Activated CD8-positive, alpha-beta T cell treated with anti-CD3 and anti-CD28 coated beads, Interleukin-2, amount 10 ng/mL, durations not matched to agents 7 days and 5 days (primary cell): ENCODE results near the gene PPP4C. TPM values are rescaled to one million over a fixed set of nuclear protein-coding genes. Genes with fewer than 3 reads are reported as not detected.
"Not testable (repeated sequence)": the region's sequence is repeated elsewhere in the genome, so short reads cannot be mapped to it uniquely, and the experiment has no call there.

Source experiments
- ATAC-seq: fragments of 150-1000 bp; cut with Tn5 transposase; one replicate; pipeline ENCODE4 v1.10.0; 2021; ENCODE audit warnings: moderate library complexity
- CTCF ChIA-PET: fragments of 350-600 bp; sonication (Branson Sonifier 250); formaldehyde crosslinking; loops from one replicate; lab custom pipeline; 2021; ENCODE audit warnings: antibody characterized with exemption; lab: Charles Lee
- POLR2A ChIA-PET: fragments of 350-600 bp; sonication (Branson Sonifier 250); formaldehyde crosslinking; loops from one replicate; lab custom pipeline; 2021; ENCODE audit warnings: antibody characterized with exemption; lab: Charles Lee
- DNase-seq: peaks from one replicate; pipeline ENCODE4 v3.0.0-alpha.2; 2020
- H3K27ac Mint-ChIP-seq: one replicate; pipeline ENCODE4 v1.8.0; 2021; ENCODE audit warnings: mild to moderate bottlenecking, mixed read lengths
- H3K27me3 Mint-ChIP-seq: one replicate; pipeline ENCODE4 v1.8.0; 2021; ENCODE audit warnings: low read depth, mixed read lengths
- H3K36me3 Mint-ChIP-seq: one replicate; pipeline ENCODE4 v1.8.0; 2021; ENCODE audit warnings: low read depth, mixed read lengths
- H3K4me1 Mint-ChIP-seq: one replicate; pipeline ENCODE4 v1.8.0; 2021; ENCODE audit warnings: low read depth, mixed read lengths
- H3K4me3 Mint-ChIP-seq: one replicate; pipeline ENCODE4 v1.8.0; 2021; ENCODE audit warnings: mild to moderate bottlenecking, mixed read lengths
- H3K9me3 Mint-ChIP-seq: one replicate; pipeline ENCODE4 v1.8.0; 2022; ENCODE audit warnings: mixed read lengths; ENCODE audit not compliant: insufficient read depth
- total RNA-seq, 2 experiments: library from RNA; stranded (reverse); gene quantifications; one replicate each; pipeline ENCODE4 v1.2.3, GENCODE V29; 2021

Gene PPP4C
- total RNA-seq, 2 experiments from 2014 or later = 157 TPM

- ATAC-seq (no peak), DNase-seq (no peak)
- H3K27ac Mint-ChIP-seq = no peak overlapping the region
- POLR2A ChIA-PET = no interaction called here
- H3K9me3 Mint-ChIP-seq = peaks cover 5% of the 10 kb centered on the region
- no peaks in the 10 kb centered on the region for H3K27me3 Mint-ChIP-seq
- CTCF ChIA-PET = interaction anchor here (2.7 to 2.8 kb wide), 2 partner anchors 8 to 12 kb away, joined by 10 to 12 read pairs; partner anchors contain the start of gene TBX6
- H3K4me1 Mint-ChIP-seq = no peaks in the 10 kb centered on the region
- H3K4me3 Mint-ChIP-seq = no peak overlapping the region
- peaks cover 41% of the 10 kb centered on the region for H3K36me3 Mint-ChIP-seq
These were observed 28.7 kb downstream of the PPP4C start for GRCh38 chr16:30104492-30104891.

- H3K4me3 Mint-ChIP-seq = no peak overlapping the region
- H3K36me3 Mint-ChIP-seq = peaks cover 39% of the 10 kb centered on the region
- DNase-seq (no peak), ATAC-seq (no peak)
- no peaks in the 10 kb centered on the region for H3K27me3 Mint-ChIP-seq
- ChIA-PET CTCF (no interaction called here), POLR2A (no interaction called here)
- no peak overlapping the region for H3K27ac Mint-ChIP-seq
- H3K9me3 Mint-ChIP-seq = no peaks in the 10 kb centered on the region
- peaks cover 11% of the 10 kb centered on the region for H3K4me1 Mint-ChIP-seq
These were observed 32.5 kb downstream of the PPP4C start for GRCh38 chr16:30108059-30108850.

- no peaks in the 10 kb centered on the region for H3K9me3 Mint-ChIP-seq
- peaks cover 19% of the 10 kb centered on the region for H3K36me3 Mint-ChIP-seq
- H3K27ac Mint-ChIP-seq = no peak overlapping the region
- no peak for ATAC-seq
- POLR2A ChIA-PET = no interaction called here
- DNase-seq = no peak
- no peak overlapping the region for H3K4me3 Mint-ChIP-seq
- CTCF ChIA-PET = interaction anchor here (2.5 to 3.9 kb wide), 3 partner anchors 10 to 72 kb away, joined by 10 to 27 read pairs (median 13); partner anchors contain the start of genes CORO1A and TBX6
- H3K27me3 Mint-ChIP-seq = no peaks in the 10 kb centered on the region
- peaks cover 21% of the 10 kb centered on the region for H3K4me1 Mint-ChIP-seq
These were observed 34.9 kb downstream of the PPP4C start for GRCh38 chr16:30110661-30111060.

- ATAC-seq (peak; percentile 78), DNase-seq (peak; percentile 67)
- Mint-ChIP-seq H3K4me1 (peaks cover 21% of the 10 kb centered on the region), H3K36me3 (peaks cover 18% of the 10 kb centered on the region), H3K4me3 (no peak overlapping the region), H3K9me3 (no peaks in the 10 kb centered on the region), H3K27me3 (no peaks in the 10 kb centered on the region), H3K27ac (peak overlapping the region; percentile 60)
- ChIA-PET CTCF (interaction anchor here (0.6 to 3.9 kb wide), 19 partner anchors 9 to 517 kb away, joined by 3 to 27 read pairs (median 4); partner anchors contain the start of genes ALDOA, CORO1A, MAPK3 and TBC1D10B), POLR2A (interaction anchor here (0.6 to 3.8 kb wide), 5 partner anchors 10 to 498 kb away, joined by 3 to 17 read pairs (median 6); partner anchors contain the start of genes CORO1A and ZNF689)
These were observed 36.6 kb downstream of the PPP4C start for GRCh38 chr16:30112197-30113030.

GRCh38 chr16:30113031-30113710, 37.4 kb downstream of the PPP4C start, which contains the start of gene GDPD3:
Gene GDPD3, minus strand, starts transcription at chr16:30113537. Its CDS starts 59 bp downstream, at chr16:30113478.
- H3K36me3 Mint-ChIP-seq = peaks cover 15% of the 10 kb centered on the region
- H3K27ac Mint-ChIP-seq = peak within 1 kb of the TSS; percentile 60
- POLR2A ChIA-PET = interaction anchor here (1.2 to 3.8 kb wide), 2 partner anchors 70 to 73 kb away, joined by 12 to 17 read pairs; partner anchors contain the start of gene CORO1A
- DNase-seq (no peak), ATAC-seq (no peak)
- H3K4me1 Mint-ChIP-seq = peaks cover 22% of the 10 kb centered on the region
- no peaks in the 10 kb centered on the region for H3K9me3 Mint-ChIP-seq
- no peak within 1 kb of the TSS for H3K4me3 Mint-ChIP-seq
- CTCF ChIA-PET = interaction anchor here (0.6 to 3.9 kb wide), 10 partner anchors 8 to 516 kb away, joined by 3 to 27 read pairs (median 6); partner anchors contain the start of gene TBX6
- no peaks in the 10 kb centered on the region for H3K27me3 Mint-ChIP-seq

GRCh38 chr16:30113711-30114333, 38.0 kb downstream of the PPP4C start:
- Mint-ChIP-seq H3K36me3 (peaks cover 18% of the 10 kb centered on the region), H3K27ac (no peak overlapping the region), H3K9me3 (no peaks in the 10 kb centered on the region), H3K27me3 (no peaks in the 10 kb centered on the region), H3K4me3 (no peak overlapping the region), H3K4me1 (peaks cover 23% of the 10 kb centered on the region)
- DNase-seq (no peak), ATAC-seq (no peak)
- ChIA-PET POLR2A (interaction anchor here (1.2 to 3.8 kb wide), 2 partner anchors 69 to 72 kb away, joined by 12 to 17 read pairs; partner anchors contain the start of gene CORO1A), CTCF (interaction anchor here (1.1 to 2.0 kb wide), 3 partner anchors 16 to 29 kb away, joined by 3 to 6 read pairs (median 6); partner anchors contain the start of gene TBX6)

- H3K9me3 Mint-ChIP-seq = no peaks in the 10 kb centered on the region
- CTCF ChIA-PET = interaction anchor here (0.7 to 2.0 kb wide), 3 partner anchors 15 to 473 kb away, joined by 3 to 6 read pairs (median 3); partner anchors contain the start of gene TBX6
- DNase-seq = no peak
- ATAC-seq = no peak
- H3K27ac Mint-ChIP-seq = no peak overlapping the region
- peaks cover 27% of the 10 kb centered on the region for H3K4me1 Mint-ChIP-seq
- H3K4me3 Mint-ChIP-seq = no peak overlapping the region
- POLR2A ChIA-PET = interaction anchor here (3.8 kb wide), 1 partner anchor 68 kb away, joined by 17 read pairs; the partner anchor contains the start of gene CORO1A
- peaks cover 22% of the 10 kb centered on the region for H3K36me3 Mint-ChIP-seq
- H3K27me3 Mint-ChIP-seq = no peaks in the 10 kb centered on the region
These were observed 38.6 kb downstream of the PPP4C start for GRCh38 chr16:30114411-30114810.

GRCh38 chr16:30114833-30115232, 39.0 kb downstream of the PPP4C start:
- ATAC-seq, DNase-seq, H3K9me3 Mint-ChIP-seq, H3K27me3 Mint-ChIP-seq, H3K4me3 Mint-ChIP-seq: not testable (repeated sequence)
- peaks cover 23% of the 10 kb centered on the region for H3K36me3 Mint-ChIP-seq
- peaks cover 30% of the 10 kb centered on the region for H3K4me1 Mint-ChIP-seq
- CTCF ChIA-PET = interaction anchor here (0.7 to 2.0 kb wide), 2 partner anchors 23 to 472 kb away, joined by 3 to 6 read pairs; partner anchors contain the start of gene TBX6
- POLR2A ChIA-PET = interaction anchor here (3.8 kb wide), 1 partner anchor 68 kb away, joined by 17 read pairs; the partner anchor contains the start of gene CORO1A
- peak overlapping the region; percentile 66 for H3K27ac Mint-ChIP-seq

GRCh38 chr16:30115238-30115637, 39.4 kb downstream of the PPP4C start:
- Mint-ChIP-seq H3K4me1 (peaks cover 34% of the 10 kb centered on the region), H3K4me3 (no peak overlapping the region), H3K9me3 (no peaks in the 10 kb centered on the region), H3K27ac (peak overlapping the region; percentile 66), H3K36me3 (peaks cover 23% of the 10 kb centered on the region), H3K27me3 (no peaks in the 10 kb centered on the region)
- ChIA-PET POLR2A (interaction anchor here (3.6 kb wide), 1 partner anchor 69 kb away, joined by 23 read pairs; the partner anchor contains the start of gene CORO1A), CTCF (interaction anchor here (0.7 to 2.0 kb wide), 2 partner anchors 23 to 472 kb away, joined by 3 to 6 read pairs; partner anchors contain the start of gene TBX6)
- ATAC-seq (no peak), DNase-seq (no peak)
